ENCODE results near the gene MAP2K4. TPM values are rescaled to one million over a fixed set of nuclear protein-coding genes. Genes with fewer than 3 reads are reported as not detected.

The MAP2K4 gene
- total RNA-seq, 3 donors from 2014 or later, result 27.0 to 47.5 (median 32.7) TPM

GRCh38 chr17:12193144-12193735 is 172.6 kb downstream of the MAP2K4 start:
- intact Hi-C loops (cut with DNase I, micrococcal nuclease), result no loop called here
- Histone ChIP-seq H3K4me3 (no peak overlapping the region), H3K4me1 (ENCODE audit: low read depth) (no peaks in the 10 kb centered on the region), H3K36me3 (ENCODE audit: low read depth) (no peaks in the 10 kb centered on the region), H3K9me3 (peaks cover 2% of the 10 kb centered on the region)
- no peak for ATAC-seq
- no peak for DNase-seq
- no peak for TF ChIP-seq CTCF (IDR thresholded peaks at IDR 0.05)

Small RNA genes lying within 50 kb of the gene (microRNA-seq; reads per million reads assigned to microRNA genes)
- 1,667 reads per million, percentile 86 among the genes with 10 or more reads in this experiment for gene MIR744

Other genes starting within 250 kb of the MAP2K4 start
- gene ZNF18, start 23.4 kb upstream of the MAP2K4 start, total RNA-seq, result 1 to 10 TPM; 7.1 to 9.4 (median 8.1) TPM

Data from mucosa of descending colon (tissue), 3 donors.